NK-92 treated with Interleukin-12 subunit alpha and Interleukin-12 subunit beta, amount 100 ng/mL, for 24 hours (cell line): ENCODE measurements around the gene CACNA1G.

Source experiments
- DNase-seq: peaks from one replicate; lab custom pipeline; 2025; lab: John Stamatoyannopoulos, UW

Gene CACNA1G

DNA sequence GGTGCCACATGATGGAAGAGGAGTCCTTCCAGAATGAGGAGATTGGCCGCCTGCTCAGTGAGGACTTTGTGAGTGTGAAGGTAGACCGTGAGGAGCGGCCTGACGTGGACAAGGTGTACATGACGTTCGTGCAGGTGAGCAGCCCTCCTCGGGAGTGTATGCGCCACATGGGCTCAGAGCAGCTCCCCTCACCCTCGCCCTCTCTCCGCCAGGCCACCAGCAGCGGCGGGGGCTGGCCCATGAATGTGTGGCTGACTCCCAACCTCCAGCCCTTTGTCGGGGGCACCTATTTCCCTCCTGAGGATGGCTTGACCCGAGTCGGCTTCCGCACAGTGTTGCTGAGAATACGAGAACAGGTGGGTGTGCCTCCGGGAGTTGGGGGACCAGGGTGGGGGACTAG lies 11.7 kb upstream of the CACNA1G start:
- DNase-seq = no peak

- DNase-seq = no peak
These were observed 11.1 kb upstream of the CACNA1G start for GRCh38 chr17:50549256-50549941.

DNA sequence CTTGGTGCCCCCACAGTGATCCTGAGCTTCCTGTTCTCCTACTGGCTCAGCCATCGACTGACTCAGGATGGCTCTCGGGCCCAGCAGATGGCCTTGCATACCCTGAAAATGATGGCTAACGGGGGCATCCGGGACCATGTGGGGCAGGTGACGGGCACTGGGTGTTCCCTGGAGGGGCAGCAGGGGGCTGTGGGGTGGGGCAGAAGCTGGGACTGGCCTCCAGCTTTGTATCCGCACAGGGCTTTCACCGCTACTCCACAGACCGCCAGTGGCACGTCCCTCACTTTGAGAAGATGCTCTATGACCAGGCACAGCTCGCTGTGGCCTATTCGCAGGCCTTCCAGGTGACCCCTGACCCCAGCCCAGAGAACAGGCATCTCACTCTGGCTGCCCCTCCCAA lies 10.5 kb upstream of the CACNA1G start:
- DNase-seq = no peak

DNA sequence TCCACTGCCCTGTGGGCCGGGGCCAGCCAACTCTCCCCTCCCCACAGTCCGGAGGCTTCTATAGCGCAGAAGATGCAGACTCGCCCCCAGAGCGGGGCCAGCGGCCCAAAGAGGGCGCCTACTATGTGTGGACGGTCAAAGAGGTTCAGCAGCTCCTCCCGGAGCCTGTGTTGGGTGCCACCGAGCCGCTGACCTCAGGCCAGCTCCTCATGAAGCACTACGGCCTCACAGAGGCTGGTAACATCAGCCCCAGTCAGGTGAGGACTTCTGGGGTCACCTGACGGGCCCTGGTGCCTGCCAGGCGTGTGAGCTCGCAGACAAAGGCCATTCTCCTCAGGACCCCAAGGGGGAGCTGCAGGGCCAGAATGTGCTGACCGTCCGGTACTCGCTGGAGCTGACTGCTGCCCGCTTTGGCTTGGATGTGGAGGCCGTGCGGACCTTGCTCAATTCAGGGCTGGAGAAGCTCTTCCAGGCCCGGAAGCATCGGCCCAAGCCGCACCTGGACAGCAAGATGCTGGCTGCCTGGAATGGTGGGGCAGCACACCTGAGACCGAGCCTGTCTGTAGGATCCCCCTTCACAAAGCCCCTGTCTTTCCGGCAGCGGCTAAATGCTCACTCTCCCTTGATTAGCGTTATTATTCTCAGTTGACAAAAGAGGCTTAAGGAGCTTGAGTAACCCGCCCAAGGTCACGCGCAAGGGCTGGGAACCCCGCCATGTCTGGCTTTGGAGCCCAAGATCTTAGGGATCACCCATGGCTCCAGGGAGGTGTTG lies 9.7 kb upstream of the CACNA1G start:
- DNase-seq = no peak

GRCh38 chr17:50551433-50551815 lies 9.1 kb upstream of the CACNA1G start:
- DNase-seq = no peak

- DNase-seq = no peak
These were observed 8.6 kb upstream of the CACNA1G start for GRCh38 chr17:50551884-50552283.

- no peak for DNase-seq
These were observed 6.3 kb upstream of the CACNA1G start for GRCh38 chr17:50554201-50554600.

- DNase-seq = no peak
These were observed 3.7 kb upstream of the CACNA1G start for GRCh38 chr17:50556803-50557202.

GRCh38 chr17:50557630-50558029 lies 2.9 kb upstream of the CACNA1G start:
- DNase-seq = no peak

- no peak for DNase-seq
These were observed 2.4 kb upstream of the CACNA1G start for GRCh38 chr17:50558091-50558490.

DNA sequence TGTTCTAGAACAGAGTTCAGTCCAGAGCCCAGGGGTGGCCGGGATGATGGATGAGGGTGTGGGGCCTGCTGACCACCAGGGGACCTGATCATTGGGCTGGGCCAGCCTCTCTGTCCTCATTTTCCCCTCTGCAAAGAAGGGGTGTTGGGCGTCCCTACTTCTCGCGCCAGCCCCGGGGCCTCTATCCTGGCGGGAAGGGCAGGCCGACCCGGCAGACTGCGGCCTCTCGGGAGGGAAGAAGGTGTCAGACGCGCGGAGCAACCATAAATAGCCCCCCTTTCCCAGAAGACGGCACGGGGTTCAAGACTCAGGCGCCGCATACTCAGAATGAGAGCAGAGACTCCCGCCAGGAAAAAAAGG lies 2.0 kb upstream of the CACNA1G start:
- no peak for DNase-seq

DNA sequence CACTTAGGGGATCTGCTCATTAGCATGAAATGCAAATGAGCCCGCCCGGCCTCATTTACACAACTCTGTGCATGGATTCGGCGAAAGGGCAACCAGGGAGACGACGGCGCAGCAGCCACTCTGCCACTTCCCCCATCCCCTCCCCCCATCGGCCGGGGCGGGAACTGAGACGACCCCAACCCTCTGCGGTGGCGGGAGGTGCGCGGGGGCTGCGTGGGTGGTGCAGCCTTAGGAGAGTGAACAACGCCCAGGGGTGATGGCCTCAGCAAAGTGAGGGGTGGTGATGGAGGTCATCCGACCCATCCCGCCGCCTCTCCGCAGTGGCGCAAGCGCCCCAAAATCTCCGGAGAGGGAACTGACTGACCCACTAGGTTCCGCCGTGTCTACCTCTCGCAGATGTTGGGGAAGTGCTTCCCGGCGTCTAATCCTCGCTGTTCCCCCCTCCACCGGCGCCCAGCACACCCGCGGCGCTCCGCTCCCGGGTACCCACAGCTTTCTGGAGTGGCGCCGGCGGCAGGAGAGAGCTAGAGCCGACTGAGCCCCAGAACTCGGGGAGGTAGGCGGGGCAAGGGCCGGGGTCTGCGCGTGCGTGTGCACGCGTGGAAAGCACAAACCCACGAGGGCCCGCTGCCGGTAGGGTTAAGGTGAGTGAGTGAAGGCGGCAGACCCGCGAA lies 1.4 kb upstream of the CACNA1G start:
- DNase-seq = no peak

- no peak for DNase-seq
These were observed 786 bp upstream of the CACNA1G start for GRCh38 chr17:50559674-50560184.

DNA sequence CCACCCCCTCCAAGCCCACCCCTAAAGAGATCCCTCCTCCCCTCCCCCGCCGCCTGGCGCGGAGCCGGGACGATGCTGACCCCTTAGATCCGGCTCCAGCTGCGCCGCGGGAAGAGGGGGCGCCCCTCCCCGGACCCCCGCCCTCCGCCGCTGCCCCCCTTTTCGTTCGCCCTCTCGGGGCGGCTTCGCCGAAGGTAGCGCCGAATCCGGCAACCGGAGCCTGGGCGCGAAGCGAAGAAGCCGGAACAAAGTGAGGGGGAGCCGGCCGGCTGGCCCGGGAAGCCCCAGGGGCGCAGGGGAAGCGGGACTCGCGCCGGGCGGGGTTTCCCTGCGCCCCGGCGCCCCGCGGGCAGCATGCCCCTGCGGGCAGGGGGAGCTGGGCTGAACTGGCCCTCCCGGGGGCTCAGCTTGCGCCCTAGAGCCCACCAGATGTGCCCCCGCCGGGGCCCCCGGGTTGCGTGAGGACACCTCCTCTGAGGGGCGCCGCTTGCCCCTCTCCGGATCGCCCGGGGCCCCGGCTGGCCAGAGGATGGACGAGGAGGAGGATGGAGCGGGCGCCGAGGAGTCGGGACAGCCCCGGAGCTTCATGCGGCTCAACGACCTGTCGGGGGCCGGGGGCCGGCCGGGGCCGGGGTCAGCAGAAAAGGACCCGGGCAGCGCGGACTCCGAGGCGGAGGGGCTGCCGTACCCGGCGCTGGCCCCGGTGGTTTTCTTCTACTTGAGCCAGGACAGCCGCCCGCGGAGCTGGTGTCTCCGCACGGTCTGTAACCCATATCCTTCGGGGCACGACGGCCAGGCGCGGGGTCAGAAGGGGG lies 623 bp downstream of the CACNA1G start:
- DNase-seq = no peak

DNA sequence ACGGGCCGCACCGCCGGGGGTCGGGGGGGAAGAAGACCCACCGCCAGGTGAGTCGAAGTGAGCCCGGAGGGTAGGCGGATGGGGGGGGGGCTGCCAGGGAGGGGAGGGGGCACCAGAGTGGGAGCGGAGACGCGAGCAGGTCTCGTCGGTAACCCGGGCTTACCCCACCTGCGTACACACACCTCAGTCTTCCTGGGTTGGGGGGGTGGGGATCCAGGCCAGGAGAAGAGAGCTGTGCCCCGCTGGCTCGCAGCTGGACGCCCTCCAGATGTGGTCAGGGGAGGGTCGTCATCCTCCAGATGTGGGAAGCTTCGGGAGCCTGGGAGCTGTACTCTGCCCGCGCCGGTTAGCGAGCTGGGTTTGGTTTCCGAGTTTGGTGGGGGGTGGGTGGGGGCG lies 1.2 kb downstream of the CACNA1G start:
- DNase-seq = no peak

DNA sequence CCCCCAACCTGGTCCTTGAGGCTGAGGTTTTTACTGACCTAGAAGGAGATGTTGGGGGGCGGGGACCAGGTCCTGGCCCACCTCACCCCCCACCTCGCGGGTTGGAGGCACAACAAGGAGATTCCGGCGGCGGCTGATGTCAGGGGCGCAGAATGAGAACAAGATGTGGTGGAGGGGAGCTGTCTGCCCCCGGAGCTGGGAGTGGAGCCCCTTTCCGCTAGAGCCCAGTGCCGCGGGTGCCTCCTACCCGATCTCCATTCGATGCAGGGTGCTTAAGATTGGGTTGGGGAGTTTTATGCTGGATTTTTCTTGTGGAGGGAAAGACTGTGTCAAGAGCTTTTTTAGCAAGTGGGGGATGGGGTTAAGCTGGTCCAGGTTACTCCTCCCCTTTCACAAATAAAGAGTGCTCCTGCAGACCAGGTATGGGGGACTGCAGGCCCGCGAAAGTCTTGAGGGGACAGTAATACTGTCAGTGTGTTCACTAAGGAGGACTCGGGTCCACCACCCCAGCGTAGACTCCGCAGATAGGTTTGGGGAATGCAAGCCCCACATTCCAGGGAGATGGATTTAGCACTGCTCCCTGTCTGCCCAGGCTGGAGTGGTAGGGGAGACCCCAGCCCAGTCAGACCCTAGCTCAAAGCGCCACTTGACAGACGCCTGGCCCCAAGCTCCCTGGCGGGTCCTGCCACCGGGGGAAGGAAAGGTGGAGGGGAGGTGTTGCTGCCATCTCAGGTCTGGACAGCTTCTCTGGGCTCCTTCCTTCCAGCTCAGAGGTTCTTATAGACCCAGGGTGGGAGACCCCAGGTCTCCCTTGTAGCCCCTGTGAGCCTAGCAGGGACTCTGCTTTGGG lies 2.0 kb downstream of the CACNA1G start:
- no peak for DNase-seq

GRCh38 chr17:50563092-50563511 lies 2.6 kb downstream of the CACNA1G start:
- DNase-seq = no peak

DNA sequence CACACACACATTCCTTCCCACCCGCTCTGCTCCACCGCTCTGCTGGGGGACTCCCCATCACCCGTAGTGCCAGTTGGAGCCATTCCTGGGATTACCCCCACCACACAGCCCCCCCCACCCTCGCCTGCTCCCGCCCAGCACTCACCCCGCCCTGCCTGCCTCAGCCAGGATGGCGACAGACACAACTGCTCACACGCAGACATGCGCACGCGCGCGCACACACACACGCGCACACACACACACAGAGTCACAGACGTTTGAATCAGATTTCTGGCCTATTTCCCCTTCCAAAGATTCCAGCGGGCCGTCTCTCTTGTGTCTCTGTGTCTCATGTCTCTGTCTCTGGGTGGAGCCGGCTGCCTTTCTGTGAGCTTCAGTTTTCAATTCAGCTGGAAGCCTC lies 4.4 kb downstream of the CACNA1G start:
- no peak for DNase-seq

DNA sequence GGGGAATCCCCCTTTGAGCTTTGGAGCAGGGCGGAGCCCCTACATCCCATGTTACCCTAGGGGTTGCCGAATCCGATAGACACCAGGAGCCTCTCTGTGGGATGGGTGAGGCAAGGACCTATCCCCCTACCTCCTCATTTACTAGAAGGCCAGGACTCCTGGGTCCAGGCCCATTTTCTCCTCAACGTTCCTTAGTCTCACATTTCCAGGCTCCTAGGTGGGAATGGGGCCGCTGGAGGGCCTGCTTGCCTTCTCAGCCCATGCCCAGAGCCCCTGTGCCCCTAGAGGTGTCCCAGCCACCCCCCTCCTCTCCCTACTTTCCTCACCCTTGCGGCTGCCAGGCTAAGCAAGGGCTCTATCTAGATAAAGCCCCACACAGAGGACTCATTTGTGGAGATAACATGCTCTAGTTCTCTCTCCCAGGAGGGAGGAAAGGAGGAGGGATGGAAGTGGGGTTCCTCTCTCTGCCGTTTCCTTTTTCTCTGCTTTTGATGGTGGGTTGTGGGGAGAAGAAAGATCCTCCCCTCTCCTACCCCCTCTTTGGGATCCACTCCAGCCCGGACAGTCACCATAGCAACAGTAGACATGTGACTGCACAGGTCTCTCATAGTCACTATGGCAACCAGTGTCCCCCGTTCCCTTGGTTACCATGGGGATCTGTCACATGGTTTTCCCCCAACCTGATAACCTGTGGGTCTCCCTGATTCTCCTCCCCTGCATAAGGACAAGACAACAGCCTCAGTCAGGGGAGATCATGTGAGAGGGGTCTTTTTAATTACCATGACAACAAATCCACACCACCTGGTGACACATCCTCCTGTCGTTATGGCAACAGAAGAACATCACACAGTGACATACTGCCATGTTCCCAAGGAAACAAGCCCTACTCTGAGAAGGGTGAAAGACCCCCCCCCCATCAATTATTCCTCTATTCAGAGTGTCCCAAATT lies 5.2 kb downstream of the CACNA1G start:
- no peak for DNase-seq

- DNase-seq = no peak
These were observed 6.4 kb downstream of the CACNA1G start for GRCh38 chr17:50566886-50567285.
